Activated naive CD4-positive, alpha-beta T cell treated with anti-CD3 and anti-CD28 coated beads for 36 hours (primary cell): ENCODE results near the gene SH3GL3. TPM values are rescaled to one million over a fixed set of nuclear protein-coding genes. Genes with fewer than 3 reads are reported as not detected.

Experiments
- CTCF ChIA-PET: fragments of 350-600 bp; sonication (Branson Sonifier 250); formaldehyde crosslinking; loops from one replicate; lab custom pipeline; 2021; ENCODE audit warnings: antibody characterized with exemption; lab: Charles Lee
- DNase-seq: peaks from one replicate; pipeline ENCODE4 v3.0.0-alpha.2; 2020
- H3K27ac Mint-ChIP-seq: one replicate; pipeline ENCODE4 v1.8.0; 2021; ENCODE audit warnings: mild to moderate bottlenecking, mixed read lengths
- H3K27me3 Mint-ChIP-seq: one replicate; pipeline ENCODE4 v1.8.0; 2021; ENCODE audit warnings: low read depth, mixed read lengths
- H3K36me3 Mint-ChIP-seq: one replicate; pipeline ENCODE4 v1.8.0; 2021; ENCODE audit warnings: low read depth, mixed read lengths
- H3K4me1 Mint-ChIP-seq: one replicate; pipeline ENCODE4 v1.8.0; 2021; ENCODE audit warnings: low read depth, mixed read lengths
- H3K4me3 Mint-ChIP-seq: one replicate; pipeline ENCODE4 v1.8.0; 2021; ENCODE audit warnings: mild to moderate bottlenecking, moderate library complexity, mixed read lengths
- H3K9me3 Mint-ChIP-seq: one replicate; pipeline ENCODE4 v1.8.0; 2021; ENCODE audit warnings: mixed read lengths
- intact Hi-C: fragments of 100-400 bp; cut with micrococcal nuclease; formaldehyde crosslinking; loops from one replicate; pipeline ENCODE4 v1.15.1; 2023
- total RNA-seq, 2 experiments: library from RNA; stranded (reverse); gene quantifications; one replicate each; pipeline ENCODE4 v1.2.3, GENCODE V29; 2021

SH3GL3 gene
- total RNA-seq, 2 experiments from 2014 or later, result not detected

- Mint-ChIP-seq H3K4me3 (no peak overlapping the region), H3K36me3 (no peaks in the 10 kb centered on the region), H3K9me3 (no peaks in the 10 kb centered on the region), H3K4me1 (no peaks in the 10 kb centered on the region), H3K27ac (no peak overlapping the region), H3K27me3 (peaks cover 18% of the 10 kb centered on the region)
- intact Hi-C loops, result no loop called here
- no peak for DNase-seq
- CTCF ChIA-PET, result interaction anchor here (0.5 kb wide), 1 partner anchor 261 kb away, joined by 3 read pairs; no protein-coding TSS in a partner anchor
Measured at GRCh38 chr15:83516935-83517334, 69.8 kb downstream of the SH3GL3 start.

- no peaks in the 10 kb centered on the region for H3K36me3 Mint-ChIP-seq
- no peak for DNase-seq
- intact Hi-C loops, result no loop called here
- H3K4me1 Mint-ChIP-seq, result no peaks in the 10 kb centered on the region
- H3K27me3 Mint-ChIP-seq, result peaks cover 17% of the 10 kb centered on the region
- H3K27ac Mint-ChIP-seq, result no peak overlapping the region
- H3K4me3 Mint-ChIP-seq, result no peak overlapping the region
- CTCF ChIA-PET, result no interaction called here
- peaks cover 19% of the 10 kb centered on the region for H3K9me3 Mint-ChIP-seq
Measured at GRCh38 chr15:83526319-83526718, 79.2 kb downstream of the SH3GL3 start.

- CTCF ChIA-PET, result no interaction called here
- H3K9me3 Mint-ChIP-seq, result peaks cover 6% of the 10 kb centered on the region
- no peak for DNase-seq
- intact Hi-C loops, result no loop called here
- no peaks in the 10 kb centered on the region for H3K4me1 Mint-ChIP-seq
- H3K36me3 Mint-ChIP-seq, result no peaks in the 10 kb centered on the region
- no peak overlapping the region for H3K27ac Mint-ChIP-seq
- H3K27me3 Mint-ChIP-seq, result peaks cover 2% of the 10 kb centered on the region
- H3K4me3 Mint-ChIP-seq, result no peak overlapping the region
Measured at GRCh38 chr15:83533410-83533962, 86.3 kb downstream of the SH3GL3 start.

GRCh38 chr15:83537606-83538005 lies 90.5 kb downstream of the SH3GL3 start:
- peaks cover 6% of the 10 kb centered on the region for H3K27me3 Mint-ChIP-seq
- no peak overlapping the region for H3K27ac Mint-ChIP-seq
- H3K9me3 Mint-ChIP-seq, result no peaks in the 10 kb centered on the region
- H3K4me1 Mint-ChIP-seq, result no peaks in the 10 kb centered on the region
- no peak overlapping the region for H3K4me3 Mint-ChIP-seq
- intact Hi-C loops, result no loop called here
- CTCF ChIA-PET, result no interaction called here
- no peak for DNase-seq
- H3K36me3 Mint-ChIP-seq, result no peaks in the 10 kb centered on the region

- Mint-ChIP-seq H3K36me3 (no peaks in the 10 kb centered on the region), H3K4me1 (no peaks in the 10 kb centered on the region), H3K4me3 (no peak overlapping the region), H3K9me3 (peaks cover 3% of the 10 kb centered on the region), H3K27me3 (peaks cover 10% of the 10 kb centered on the region), H3K27ac (no peak overlapping the region)
- intact Hi-C loops, result no loop called here
- CTCF ChIA-PET, result no interaction called here
- no peak for DNase-seq
Measured at GRCh38 chr15:83538682-83539081, 91.5 kb downstream of the SH3GL3 start.

GRCh38 chr15:83545804-83546511 lies 98.8 kb downstream of the SH3GL3 start:
- H3K4me3 Mint-ChIP-seq, result no peak overlapping the region
- peaks cover 3% of the 10 kb centered on the region for H3K9me3 Mint-ChIP-seq
- H3K27ac Mint-ChIP-seq, result no peak overlapping the region
- H3K27me3 Mint-ChIP-seq, result peaks cover 14% of the 10 kb centered on the region
- H3K4me1 Mint-ChIP-seq, result no peaks in the 10 kb centered on the region
- intact Hi-C loops, result no loop called here
- H3K36me3 Mint-ChIP-seq, result no peaks in the 10 kb centered on the region
- no peak for DNase-seq
- CTCF ChIA-PET, result no interaction called here

- Mint-ChIP-seq H3K4me3 (no peak overlapping the region), H3K27me3 (peaks cover 19% of the 10 kb centered on the region), H3K27ac (no peak overlapping the region), H3K9me3 (peaks cover 3% of the 10 kb centered on the region), H3K36me3 (no peaks in the 10 kb centered on the region), H3K4me1 (no peaks in the 10 kb centered on the region)
- CTCF ChIA-PET, result no interaction called here
- intact Hi-C loops, result no loop called here
- DNase-seq, result no peak
Measured at GRCh38 chr15:83546512-83546888, 99.4 kb downstream of the SH3GL3 start.

GRCh38 chr15:83547168-83547567 lies 100.0 kb downstream of the SH3GL3 start:
- H3K27ac Mint-ChIP-seq, result no peak overlapping the region
- peaks cover 20% of the 10 kb centered on the region for H3K27me3 Mint-ChIP-seq
- CTCF ChIA-PET, result no interaction called here
- peaks cover 3% of the 10 kb centered on the region for H3K9me3 Mint-ChIP-seq
- H3K4me1 Mint-ChIP-seq, result no peaks in the 10 kb centered on the region
- DNase-seq, result no peak
- intact Hi-C loops, result no loop called here
- H3K36me3 Mint-ChIP-seq, result no peaks in the 10 kb centered on the region
- no peak overlapping the region for H3K4me3 Mint-ChIP-seq

GRCh38 chr15:83549623-83550022 lies 102.5 kb downstream of the SH3GL3 start:
- intact Hi-C loops, result no loop called here
- Mint-ChIP-seq H3K27ac (no peak overlapping the region), H3K4me3 (no peak overlapping the region), H3K27me3 (peaks cover 16% of the 10 kb centered on the region), H3K9me3 (no peaks in the 10 kb centered on the region), H3K36me3 (no peaks in the 10 kb centered on the region), H3K4me1 (no peaks in the 10 kb centered on the region)
- CTCF ChIA-PET, result interaction anchor here (0.5 kb wide), 1 partner anchor 532 kb away, joined by 3 read pairs; no protein-coding TSS in a partner anchor
- DNase-seq, result no peak

GRCh38 chr15:83554558-83554957 lies 107.4 kb downstream of the SH3GL3 start:
- H3K4me1 Mint-ChIP-seq, result no peaks in the 10 kb centered on the region
- no peak for DNase-seq
- H3K27ac Mint-ChIP-seq, result no peak overlapping the region
- CTCF ChIA-PET, result interaction anchor here (0.6 kb wide), 2 partner anchors 65 to 626 kb away, joined by 3 to 4 read pairs; no protein-coding TSS in a partner anchor
- intact Hi-C loops, result no loop called here
- H3K9me3 Mint-ChIP-seq, result no peaks in the 10 kb centered on the region
- H3K27me3 Mint-ChIP-seq, result peaks cover 17% of the 10 kb centered on the region
- no peaks in the 10 kb centered on the region for H3K36me3 Mint-ChIP-seq
- H3K4me3 Mint-ChIP-seq, result no peak overlapping the region

GRCh38 chr15:83555383-83555782 lies 108.2 kb downstream of the SH3GL3 start:
- Mint-ChIP-seq H3K36me3 (no peaks in the 10 kb centered on the region), H3K27me3 (peaks cover 17% of the 10 kb centered on the region), H3K27ac (no peak overlapping the region), H3K4me3 (no peak overlapping the region), H3K9me3 (no peaks in the 10 kb centered on the region), H3K4me1 (no peaks in the 10 kb centered on the region)
- intact Hi-C loops, result no loop called here
- CTCF ChIA-PET, result no interaction called here
- DNase-seq, result no peak

GRCh38 chr15:83556068-83556467 lies 108.9 kb downstream of the SH3GL3 start:
- Mint-ChIP-seq H3K36me3 (no peaks in the 10 kb centered on the region), H3K4me3 (no peak overlapping the region), H3K4me1 (no peaks in the 10 kb centered on the region), H3K9me3 (no peaks in the 10 kb centered on the region), H3K27ac (no peak overlapping the region), H3K27me3 (peaks cover 16% of the 10 kb centered on the region)
- no peak for DNase-seq
- CTCF ChIA-PET, result no interaction called here
- intact Hi-C loops, result no loop called here

- Mint-ChIP-seq H3K9me3 (no peaks in the 10 kb centered on the region), H3K4me1 (no peaks in the 10 kb centered on the region), H3K27ac (no peak overlapping the region), H3K4me3 (no peak overlapping the region), H3K36me3 (no peaks in the 10 kb centered on the region), H3K27me3 (peaks cover 10% of the 10 kb centered on the region)
- intact Hi-C loops, result no loop called here
- CTCF ChIA-PET, result interaction anchor here (7.4 kb wide), 1 partner anchor 308 kb away, joined by 40 read pairs; no protein-coding TSS in a partner anchor
- DNase-seq, result no peak
Measured at GRCh38 chr15:83556754-83557153, 109.6 kb downstream of the SH3GL3 start.
